A172 (cell line): ENCODE measurements around the gene MEIOC. TPM values are rescaled to one million over a fixed set of nuclear protein-coding genes. Genes with fewer than 3 reads are reported as not detected.
"Not testable (repeated sequence)": the region's sequence is repeated elsewhere in the genome, so short reads cannot be mapped to it uniquely, and the experiment has no call there.

Experiments used
- DNase-seq: peaks from one replicate; pipeline ENCODE4 v3.0.0-alpha.2; 2015; ENCODE audit warnings: low spot score
- total RNA-seq: library from RNA; depleted of rRNA; stranded (reverse); fragments of >200 nt; shearing (Covaris generic); gene quantifications from 2 replicates; pipeline ENCODE4 v1.2.3, GENCODE V29; 2014

The MEIOC gene
- total RNA-seq, 1 experiment from 2014 or later, result 0.91 TPM

DNA sequence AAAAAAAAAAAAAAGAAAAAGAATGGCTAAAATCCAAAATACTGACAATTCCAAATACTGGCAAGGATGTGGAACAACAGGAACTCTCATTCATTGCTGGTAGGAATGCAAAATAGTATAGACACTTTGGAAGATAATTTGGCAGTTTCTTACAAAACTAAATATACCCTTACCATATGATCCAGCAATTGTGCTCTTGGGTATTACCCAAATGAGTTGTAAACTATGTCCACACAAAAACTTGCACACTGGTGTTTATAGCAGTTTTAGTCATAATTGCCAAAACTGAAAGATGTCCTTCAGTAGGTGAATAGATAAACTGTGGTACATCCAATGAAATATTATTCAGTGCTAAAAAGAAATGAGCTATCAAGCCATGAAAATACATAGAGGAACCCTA, 8.5 kb upstream of the MEIOC start:
- DNase-seq, result no peak

GRCh38 chr17:44648963-44649362, 7.3 kb upstream of the MEIOC start:
- no peak for DNase-seq

GRCh38 chr17:44651228-44651627, 5.0 kb upstream of the MEIOC start:
- no peak for DNase-seq

GRCh38 chr17:44652727-44653126, 3.5 kb upstream of the MEIOC start:
- no peak for DNase-seq

- DNase-seq, result no peak
Measured at GRCh38 chr17:44653384-44653783, 2.9 kb upstream of the MEIOC start.

DNA sequence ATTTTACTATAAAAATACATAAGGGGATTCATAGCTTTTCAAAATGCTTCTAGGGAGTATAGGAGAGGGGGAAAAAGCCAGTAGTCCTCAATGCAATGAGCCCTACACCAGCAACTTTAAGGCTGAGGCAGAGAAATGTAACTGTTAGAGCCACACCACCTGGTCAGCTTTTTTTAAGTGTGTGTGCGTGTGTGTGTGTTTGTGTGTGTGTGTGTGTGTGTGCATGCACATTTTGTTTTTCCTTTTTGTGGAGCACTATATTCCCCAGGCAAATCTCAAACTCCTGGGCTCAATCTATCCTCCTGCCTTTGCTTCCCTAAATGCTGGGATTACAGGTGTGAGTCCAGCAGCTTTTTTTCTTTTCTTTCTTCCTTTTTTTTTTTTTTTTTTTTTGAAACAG, 2.3 kb upstream of the MEIOC start:
- DNase-seq, result no peak

DNA sequence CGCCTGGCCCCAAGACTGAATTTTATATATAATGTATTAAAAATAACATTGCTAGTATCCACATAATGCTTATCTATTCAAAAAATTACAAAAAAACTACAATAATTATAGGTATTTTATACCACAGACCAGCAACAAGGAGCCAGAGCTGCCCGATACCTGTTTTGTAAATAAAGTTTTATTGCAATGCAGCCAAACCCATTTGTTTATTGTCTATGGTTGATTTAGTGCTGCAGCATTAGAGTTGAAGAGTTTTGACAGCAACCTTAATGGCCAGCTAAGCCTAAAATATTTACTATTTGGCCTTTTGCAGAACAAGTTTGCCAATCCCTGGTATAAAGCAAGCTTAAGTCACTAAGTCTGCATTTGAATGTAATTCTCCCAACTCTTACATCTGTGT, 5.6 kb downstream of the MEIOC start:
- DNase-seq, result no peak

- DNase-seq, result no peak
Measured at GRCh38 chr17:44663095-44663494, 6.8 kb downstream of the MEIOC start.

DNA sequence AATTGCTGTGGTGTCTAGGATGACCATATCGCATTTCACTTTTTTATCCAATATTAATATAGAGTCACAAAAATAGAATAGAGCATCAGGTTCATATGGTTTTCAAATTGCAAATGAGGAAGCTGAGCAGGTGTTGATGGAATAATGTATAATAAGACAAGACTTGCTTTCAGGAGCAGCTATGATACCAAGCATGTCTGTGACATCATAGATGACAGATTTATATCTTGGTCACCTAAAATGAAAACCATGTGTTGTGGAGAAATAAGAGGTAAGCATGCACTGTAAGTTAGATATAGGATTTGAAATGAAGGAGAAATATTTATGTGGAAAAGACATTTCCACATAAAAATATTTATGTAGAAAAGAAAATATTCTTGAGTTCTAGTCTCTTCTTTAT, 8.6 kb downstream of the MEIOC start:
- no peak for DNase-seq

GRCh38 chr17:44666006-44666405, 9.7 kb downstream of the MEIOC start:
- no peak for DNase-seq

- DNase-seq, result peak; percentile 25
Measured at GRCh38 chr17:44672479-44673093, 16.3 kb downstream of the MEIOC start.

GRCh38 chr17:44673893-44674292, 17.6 kb downstream of the MEIOC start:
- DNase-seq, result no peak

DNA sequence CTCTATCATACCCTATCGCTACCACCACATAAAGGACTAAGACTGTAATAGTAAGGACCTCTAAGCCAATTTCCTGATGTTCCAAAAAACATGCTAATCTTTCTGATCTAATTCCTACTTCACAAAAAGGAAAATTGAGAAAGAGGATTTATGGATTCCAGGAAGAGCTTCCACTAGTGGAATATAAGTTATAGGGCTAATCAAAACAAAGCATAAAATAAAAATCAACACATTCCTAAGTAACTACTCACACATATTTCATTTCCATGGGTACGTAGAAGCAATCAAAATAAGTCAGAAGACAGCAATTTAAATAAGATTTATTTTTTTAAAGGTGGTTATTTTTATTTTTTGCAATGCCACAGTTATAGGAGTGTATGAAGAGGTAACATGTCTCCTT, 20.9 kb downstream of the MEIOC start:
- DNase-seq, result peak; percentile 8

- not testable (repeated sequence) for DNase-seq
Measured at GRCh38 chr17:44683303-44683702, 27.0 kb downstream of the MEIOC start.

GRCh38 chr17:44687756-44688155, 31.5 kb downstream of the MEIOC start:
- DNase-seq, result no peak

DNA sequence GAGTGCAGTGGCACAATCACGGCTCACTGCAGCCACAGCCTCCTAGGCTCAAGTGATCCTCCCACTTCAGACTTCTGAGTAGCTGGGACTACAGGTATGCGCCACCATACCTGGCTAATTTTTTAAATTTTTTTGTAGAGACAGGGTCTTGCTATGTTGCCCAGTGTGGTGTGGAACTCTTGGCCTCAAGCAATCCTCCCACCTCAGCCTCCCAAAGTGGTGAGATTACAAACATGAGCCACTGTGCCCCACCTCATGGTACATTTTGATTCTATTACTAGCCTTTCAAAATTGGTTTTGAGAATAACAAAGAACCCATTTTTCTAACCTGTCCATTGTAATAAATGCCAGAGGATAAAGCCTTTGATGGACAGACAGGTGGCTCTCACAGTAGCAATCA, 31.9 kb downstream of the MEIOC start:
- no peak for DNase-seq

- DNase-seq, result no peak
Measured at GRCh38 chr17:44688675-44689476, 32.6 kb downstream of the MEIOC start.

GRCh38 chr17:44689477-44690217, 33.4 kb downstream of the MEIOC start, which contains the start of gene CCDC43:
Gene CCDC43 (minus strand): TSS chr17:44689776. CDS start chr17:44689753, 23 bp downstream.
- DNase-seq, result peak; percentile 86

DNA sequence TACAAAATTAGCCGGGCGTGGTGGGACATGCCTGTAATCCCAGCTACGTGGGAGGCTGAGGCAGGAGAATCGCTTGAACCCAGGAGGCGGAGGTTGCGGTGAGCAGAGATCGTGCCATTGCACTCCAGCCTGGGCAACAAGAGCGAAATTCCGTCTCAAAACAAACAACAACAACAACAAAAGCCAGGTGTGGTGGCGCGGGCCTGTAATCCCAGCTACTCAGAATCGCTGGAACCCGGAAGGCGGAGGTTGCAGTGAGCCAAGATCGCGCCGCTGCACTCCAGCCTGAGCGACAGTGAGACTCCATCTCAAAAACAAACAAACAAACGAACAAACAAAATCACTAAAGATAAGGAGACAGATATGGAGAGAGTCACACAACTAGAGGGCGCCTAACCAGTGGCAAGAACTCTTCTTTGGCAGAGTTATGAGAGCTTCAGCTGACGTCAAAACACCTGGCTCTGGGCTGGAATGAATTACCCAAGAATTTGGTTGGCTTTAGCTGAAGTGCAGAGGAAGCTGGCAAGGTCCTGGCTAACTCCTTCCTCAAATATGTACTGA, 34.6 kb downstream of the MEIOC start:
- peak; percentile 45 for DNase-seq

- no peak for DNase-seq
Measured at GRCh38 chr17:44693609-44694008, 37.3 kb downstream of the MEIOC start.

GRCh38 chr17:44700288-44700687, 44.0 kb downstream of the MEIOC start:
- DNase-seq, result not testable (repeated sequence)

DNA sequence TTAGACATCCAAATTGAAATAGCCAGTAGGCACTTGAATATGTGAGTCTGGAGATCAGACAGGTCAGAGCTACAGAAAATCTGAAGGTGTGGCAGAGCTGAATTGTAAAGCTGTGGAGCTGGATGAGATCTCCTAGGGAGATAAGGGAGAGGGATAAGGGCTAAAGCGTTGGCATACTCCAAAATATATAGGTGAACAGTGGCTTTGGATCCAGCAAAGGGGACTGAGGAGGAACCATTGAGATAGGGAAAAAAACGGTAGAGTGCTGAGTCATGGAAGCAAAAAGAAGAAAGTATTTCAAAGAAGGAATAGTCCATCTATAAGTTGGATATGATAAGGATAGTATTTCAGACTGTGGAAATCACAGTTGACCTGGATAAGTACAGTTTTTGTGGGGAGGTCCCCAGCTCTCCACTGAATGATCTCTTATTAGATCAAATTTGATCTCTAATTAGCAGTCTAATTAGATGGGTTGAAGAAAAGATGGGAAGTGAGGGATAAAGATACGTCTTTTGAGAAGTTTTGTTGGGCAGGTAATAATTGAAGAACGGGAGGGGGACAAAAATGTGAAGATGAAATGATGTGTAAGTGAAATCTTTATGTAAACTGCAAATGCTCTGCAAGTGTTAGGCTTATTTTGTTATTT, 51.6 kb downstream of the MEIOC start:
- no peak for DNase-seq
